Caki2 (cell line): Measurements from ENCODE around the gene MYO1A. TPM values are rescaled to one million over a fixed set of nuclear protein-coding genes. Genes with fewer than 3 reads are reported as not detected.

ENCODE experiments used
- DNase-seq: peaks from one replicate; pipeline ENCODE4 v3.0.0-alpha.2; 2015; ENCODE audit warnings: low read depth
- in situ Hi-C: cut with HindIII; loops from 2 replicates; pipeline ENCODE4 v1.10.0; 2016; ENCODE audit warnings: low sequenced_read_pairs, low pct_unique_long_range_greater_than_20kb, mixed read lengths
- total RNA-seq: library from RNA; depleted of rRNA; stranded (reverse); fragments of >200 nt; shearing (Covaris generic); gene quantifications from 2 replicates; pipeline ENCODE4 v1.2.3, GENCODE V29; 2014; ENCODE audit warnings: low replicate concordance; rRNA removed

Gene MYO1A
- total RNA-seq: not detected in 2 replicates

DNA sequence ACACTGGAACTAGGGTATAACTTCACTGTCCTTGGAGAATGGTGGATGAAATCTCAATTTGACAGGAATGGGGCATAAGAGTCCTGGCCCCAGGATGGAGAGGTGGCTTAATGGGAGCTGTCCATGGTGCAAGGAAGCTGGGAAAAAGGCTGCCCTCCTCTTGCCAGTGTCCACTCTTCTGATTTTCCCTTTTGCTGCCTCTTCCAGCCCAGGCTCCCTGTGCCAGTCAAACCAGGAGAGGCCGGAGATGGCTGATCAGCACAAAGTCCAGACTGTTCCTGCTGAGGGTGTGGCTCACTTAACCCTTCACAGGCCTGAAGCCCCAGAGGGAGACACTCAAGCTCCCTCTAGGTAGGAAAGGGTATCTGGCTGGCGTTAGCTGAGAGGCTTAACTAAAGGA lies at the start of gene MYO1A:
Gene MYO1A, minus strand, starts transcription at position 240 of the 400 bp plus-strand sequence. CDS start 1,806 bp downstream, outside the sequence.
- DNase-seq: peak; percentile 27
- in situ Hi-C loops: no loop called here

DNA sequence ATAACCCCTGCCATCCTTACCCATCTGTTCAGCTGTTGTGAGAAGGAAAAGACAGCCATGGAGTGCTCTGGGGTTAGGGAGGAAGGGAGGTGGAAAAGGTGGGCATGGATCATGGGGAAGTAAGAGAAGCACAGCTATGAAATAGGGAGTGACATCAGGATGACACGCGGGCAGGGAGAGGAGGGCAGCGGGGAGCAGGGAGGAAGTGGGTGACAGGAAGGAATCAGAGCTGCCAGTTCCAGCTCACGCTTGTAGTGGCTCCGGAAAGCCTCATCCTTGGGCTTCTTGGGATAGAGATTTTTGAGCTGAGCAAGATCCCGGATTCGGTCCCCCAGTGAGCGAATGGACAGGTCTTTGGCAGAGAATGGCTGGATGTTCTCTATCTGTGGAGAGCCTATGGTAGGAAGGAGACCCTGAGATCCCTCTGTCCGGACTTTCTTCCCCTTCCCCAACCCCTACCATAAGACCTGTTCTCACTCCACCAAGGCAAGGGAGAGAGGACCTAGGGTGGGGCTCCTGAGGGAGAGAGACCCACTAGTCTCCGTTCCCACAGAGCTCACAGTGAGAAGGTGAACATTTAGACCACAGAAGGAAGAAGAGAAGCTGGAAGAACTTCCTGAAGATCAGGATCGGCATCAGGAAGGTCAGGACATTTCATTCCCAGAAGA lies 49.3 kb upstream of the MYO1A start:
- DNase-seq: no peak
- in situ Hi-C loops: no loop called here

DNA sequence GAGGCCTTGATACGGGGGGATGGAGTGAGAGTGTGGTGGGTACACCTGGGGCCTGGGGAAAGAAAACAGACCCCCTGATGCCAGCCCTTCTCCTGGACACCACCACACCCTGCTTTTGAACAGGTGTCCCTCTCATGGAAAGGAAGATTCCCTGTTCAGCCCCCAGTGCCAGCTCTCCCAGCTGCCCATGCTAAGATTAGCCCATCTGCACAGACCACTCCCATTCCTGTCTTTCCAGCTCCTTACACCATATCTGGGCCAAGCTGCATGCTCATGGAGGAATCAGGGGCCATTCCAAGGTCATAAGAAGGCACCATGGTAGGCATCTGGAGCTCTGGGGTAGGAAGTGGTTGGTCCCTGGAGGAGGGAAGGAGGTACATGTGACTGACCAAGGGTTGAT lies 48.6 kb upstream of the MYO1A start:
- no peak for DNase-seq
- in situ Hi-C loops: no loop called here

DNA sequence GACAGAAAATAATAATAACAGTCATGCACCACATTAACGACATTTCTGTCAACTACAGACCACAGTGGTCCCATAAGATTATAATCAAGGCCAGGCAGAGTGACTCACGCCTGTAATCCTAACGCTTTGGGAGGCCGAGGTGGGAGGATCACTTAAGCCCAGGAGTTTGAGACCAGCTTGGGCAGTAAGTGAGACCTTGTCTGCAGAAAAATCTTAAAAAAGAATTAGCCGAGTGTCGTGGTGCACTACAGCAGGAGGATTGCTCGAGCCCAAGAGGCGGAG lies 47.6 kb upstream of the MYO1A start:
- DNase-seq: no peak
- in situ Hi-C loops: no loop called here

DNA sequence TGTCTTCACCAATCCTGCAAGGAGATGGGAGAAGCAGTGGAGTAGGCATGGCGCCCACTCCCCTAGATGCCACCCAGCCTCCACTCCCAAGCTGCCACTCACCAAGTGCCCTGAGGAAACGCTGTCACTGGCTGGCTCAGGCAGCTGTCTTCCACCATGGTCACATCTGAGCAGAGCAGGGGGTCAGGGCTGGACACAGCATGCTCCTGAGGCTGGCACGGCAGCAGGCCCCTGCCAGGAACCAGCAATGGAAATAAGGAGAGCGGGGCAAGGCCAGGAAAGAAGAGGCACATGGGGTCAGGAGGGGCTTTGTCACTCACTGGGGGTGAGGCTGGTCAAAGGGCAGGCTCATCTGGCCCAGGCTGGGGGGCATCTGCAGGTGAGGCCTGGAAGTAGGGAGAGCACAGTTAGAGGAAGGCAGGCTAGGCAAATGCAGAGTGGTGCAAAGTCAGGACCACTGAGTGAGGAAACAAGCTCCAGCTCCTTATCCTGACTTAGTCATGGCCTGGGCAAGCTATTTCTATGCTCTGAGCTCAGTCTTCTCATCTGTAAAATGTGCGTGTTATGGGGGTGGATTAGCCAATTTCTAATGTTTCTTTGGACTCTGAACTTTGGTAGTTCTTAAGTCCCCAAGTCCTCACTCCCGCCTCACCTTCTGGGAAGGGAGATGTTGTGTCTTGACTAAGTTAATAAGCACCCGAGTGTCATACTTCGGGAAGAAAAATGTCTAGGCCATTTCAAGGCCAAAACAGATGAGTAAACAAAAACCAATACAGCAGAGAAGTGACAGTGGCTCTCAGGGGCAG lies 47.0 kb upstream of the MYO1A start:
- DNase-seq: no peak
- in situ Hi-C loops: no loop called here

DNA sequence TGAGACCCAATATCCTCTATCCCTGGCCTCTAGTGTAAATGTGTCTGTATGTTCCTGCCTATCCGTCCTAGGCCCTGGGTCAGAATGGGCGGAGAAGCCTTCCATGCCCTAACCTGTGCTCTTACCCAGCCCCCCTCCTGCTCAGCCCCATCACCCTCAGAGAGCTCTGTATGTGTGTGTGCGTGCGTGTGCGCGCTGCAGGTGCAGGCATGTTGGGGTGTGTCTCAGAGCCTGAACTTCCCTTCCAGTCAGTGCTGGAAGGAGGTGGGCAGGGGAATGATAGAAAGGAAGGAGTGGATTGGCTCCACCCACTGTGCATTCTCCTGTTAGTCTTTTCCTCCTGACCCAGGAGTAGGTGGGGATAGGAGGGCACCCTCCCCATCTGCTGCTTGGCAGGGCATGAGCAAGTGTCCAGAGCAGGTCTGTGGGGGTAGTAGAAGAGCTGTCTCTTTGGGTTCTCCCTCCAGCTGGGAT lies 46.2 kb upstream of the MYO1A start:
- DNase-seq: peak; percentile 81
- in situ Hi-C loops: no loop called here

DNA sequence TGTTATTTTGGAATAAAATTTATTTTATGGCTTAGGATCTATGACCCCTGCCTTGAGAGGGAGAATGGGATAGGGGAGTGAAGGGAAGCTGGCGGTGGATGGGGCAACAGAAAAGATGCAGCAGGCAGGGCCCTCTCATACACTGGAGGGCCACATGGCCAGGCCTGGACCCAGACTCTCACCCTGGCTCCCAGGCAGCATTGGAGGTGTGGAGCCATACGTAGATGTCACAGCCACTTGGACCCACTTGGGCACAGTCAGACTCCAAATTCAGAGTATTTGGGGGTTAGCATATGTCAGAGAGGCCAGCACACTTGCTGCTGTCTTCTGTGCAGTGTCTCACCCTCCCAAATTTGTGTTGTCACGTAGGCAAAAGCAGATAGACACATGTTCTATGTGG lies 45.5 kb upstream of the MYO1A start:
- in situ Hi-C loops: no loop called here

DNA sequence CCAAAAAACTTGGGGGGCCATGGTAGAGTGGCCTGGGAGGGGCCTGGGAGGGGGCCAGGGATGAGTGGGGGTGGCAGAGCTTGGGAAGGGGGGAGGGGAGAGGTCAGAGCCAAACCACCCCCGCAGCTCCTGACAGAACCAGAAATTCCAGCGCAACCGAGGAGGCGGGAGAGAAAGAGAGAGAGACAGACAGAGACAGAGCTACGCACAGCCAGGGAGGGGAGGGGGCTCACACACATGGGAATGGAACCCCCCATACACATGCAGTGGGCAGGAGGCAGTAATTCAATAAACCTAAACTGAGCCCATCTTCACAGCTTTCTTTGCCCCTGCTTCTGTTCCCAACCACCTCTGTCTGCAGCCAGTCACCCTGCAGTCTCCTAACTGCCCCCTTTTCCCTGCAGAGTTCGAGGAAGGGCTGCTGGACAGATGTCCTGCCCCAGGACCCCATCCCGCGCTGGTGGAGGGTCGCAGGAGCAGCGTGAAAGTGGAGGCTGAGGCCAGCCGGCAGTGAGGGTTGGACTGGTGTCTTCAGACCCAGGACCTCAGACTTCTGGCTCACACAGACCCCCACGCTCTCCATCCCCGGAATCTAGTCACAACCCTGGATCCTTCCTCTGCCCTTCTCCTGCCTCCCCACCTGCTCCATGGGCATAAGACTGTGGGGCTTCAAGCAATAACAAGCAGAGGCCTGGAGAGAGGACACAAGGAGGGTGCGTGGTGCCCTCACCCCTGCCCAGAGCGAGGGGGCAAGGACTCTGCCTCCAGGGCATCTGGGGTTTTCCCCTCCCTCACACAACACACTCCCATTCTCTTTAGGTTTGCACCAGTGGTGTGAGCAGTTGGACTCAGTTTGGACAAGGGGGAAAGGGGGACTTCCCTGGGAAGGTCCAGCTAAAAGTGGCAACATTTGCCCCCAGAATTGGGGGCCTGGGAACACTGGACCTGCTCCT lies 44.6 kb upstream of the MYO1A start:
- no peak for DNase-seq
- in situ Hi-C loops: no loop called here

More for the DNA sequence above, 45.5 kb upstream of the MYO1A start:
- DNase-seq: no peak

DNA sequence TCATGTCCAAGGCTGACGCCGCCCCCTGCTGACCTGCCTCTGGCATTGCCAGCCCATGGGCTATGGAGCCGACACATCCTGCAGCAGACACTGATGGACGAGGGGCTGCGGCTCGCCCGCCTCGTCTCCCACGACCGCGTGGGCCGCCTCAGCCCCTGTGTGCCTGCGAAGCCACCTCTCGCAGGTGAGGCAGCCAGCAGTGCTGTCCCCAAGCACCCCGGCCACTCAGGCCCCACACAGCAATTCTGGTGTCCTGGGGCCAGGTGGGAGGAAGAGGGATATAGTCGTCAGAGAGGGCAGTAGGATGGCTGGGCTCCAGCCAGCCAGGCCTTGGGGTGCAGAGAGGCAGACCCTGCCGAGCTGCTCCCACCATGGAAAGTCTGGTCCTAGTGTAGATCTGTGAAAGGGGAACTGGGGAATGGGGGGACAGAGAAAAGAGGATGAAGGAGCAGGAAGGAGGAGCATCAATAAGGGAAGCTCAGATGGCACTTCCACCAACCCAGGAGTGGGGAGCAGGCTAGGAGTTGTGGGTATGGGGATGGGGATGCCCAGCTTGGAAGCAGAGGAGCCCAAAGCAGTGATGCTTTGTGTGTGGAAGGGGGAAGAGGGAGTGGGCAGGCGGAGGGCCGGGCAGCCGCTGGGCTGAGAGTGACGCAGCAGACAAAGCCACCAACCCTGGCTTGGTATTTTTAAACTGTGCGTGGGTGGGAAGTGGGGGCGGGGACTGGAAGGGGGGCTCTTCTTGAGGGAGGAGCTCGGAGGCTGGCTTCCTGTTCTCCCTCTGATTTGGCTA lies 43.7 kb upstream of the MYO1A start:
- in situ Hi-C loops: no loop called here
- DNase-seq: no peak

DNA sequence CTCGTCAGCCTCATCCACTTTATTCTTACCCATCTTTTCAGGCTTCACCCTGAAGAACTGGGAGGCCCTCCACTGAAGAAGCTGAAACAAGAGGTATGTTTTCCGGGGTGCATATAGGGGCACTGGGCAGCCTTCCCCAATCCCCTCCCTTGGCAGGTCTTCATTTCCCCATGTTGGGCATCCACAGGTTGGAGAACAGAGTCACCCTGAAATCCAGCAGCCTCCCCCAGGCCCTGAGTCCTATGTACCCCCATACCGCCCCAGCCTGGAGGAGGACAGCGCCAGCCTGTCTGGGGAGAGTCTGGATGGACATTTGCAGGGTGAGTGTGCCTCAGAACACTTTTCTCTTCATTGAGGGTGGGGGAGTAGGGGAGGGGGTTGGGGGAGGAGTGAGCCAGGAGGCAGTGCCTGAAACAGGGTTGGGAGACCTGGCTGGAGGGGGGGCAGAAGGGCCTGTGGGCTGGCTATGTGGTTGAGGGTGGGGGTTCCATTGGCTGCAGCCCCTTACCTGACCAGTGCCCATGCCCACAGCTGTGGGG lies 43.0 kb upstream of the MYO1A start:
- in situ Hi-C loops: no loop called here
- DNase-seq: no peak

DNA sequence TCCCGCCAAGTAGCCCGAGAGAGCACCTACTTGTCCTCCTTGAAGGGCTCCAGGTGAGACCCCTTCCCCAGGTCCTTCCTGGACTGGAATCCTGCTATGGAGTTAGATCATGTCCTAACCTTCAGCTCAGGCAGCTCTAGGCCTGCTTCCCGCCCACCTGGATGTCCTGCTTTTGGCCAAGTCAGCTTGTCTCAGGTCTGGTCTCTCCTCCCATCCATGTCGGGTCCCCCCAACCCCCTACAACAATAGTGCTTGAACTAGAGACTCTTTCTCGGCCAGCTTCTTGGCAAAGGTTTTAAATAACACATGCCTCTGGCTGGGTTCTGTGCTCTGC lies 42.6 kb upstream of the MYO1A start:
- no peak for DNase-seq
- in situ Hi-C loops: no loop called here

DNA sequence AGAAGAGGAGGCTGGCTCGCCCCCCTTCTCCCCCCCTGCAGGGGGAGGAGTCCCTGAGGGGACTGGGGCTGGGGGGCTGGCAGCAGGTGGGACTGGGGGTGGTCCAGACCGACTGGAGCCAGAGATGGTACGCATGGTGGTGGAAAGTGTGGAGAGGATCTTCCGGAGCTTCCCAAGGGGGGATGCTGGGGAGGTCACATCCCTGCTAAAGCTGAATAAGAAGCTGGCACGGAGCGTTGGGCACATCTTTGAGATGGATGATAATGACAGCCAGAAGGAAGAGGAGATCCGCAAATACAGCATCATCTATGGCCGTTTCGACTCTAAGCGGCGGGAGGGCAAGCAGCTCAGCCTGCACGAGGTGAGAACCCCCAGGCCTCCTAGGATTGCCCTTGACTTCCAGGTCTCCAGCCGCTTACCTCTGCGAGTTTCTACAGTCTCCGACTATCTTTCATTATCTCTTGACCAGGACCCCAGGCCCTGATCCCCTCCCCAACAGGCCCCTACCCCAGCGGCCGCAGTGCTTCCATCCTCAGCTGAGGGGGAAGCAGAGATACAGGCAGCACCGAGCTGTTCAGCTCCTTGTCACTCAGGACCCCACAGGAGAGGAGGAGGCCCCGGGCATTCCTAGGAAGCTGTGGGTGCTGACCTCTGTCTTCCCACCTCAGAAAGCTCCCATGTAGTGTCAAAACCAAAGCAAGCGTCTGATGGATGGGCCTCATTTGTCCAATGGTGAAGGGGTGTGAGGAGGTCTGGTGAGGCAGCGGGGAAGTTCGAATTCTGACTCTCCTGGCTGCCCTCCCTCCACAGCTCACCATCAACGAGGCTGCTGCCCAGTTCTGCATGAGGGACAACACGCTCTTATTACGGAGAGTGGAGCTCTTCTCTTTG lies 42.0 kb upstream of the MYO1A start:
- in situ Hi-C loops: no loop called here
- DNase-seq: no peak

DNA sequence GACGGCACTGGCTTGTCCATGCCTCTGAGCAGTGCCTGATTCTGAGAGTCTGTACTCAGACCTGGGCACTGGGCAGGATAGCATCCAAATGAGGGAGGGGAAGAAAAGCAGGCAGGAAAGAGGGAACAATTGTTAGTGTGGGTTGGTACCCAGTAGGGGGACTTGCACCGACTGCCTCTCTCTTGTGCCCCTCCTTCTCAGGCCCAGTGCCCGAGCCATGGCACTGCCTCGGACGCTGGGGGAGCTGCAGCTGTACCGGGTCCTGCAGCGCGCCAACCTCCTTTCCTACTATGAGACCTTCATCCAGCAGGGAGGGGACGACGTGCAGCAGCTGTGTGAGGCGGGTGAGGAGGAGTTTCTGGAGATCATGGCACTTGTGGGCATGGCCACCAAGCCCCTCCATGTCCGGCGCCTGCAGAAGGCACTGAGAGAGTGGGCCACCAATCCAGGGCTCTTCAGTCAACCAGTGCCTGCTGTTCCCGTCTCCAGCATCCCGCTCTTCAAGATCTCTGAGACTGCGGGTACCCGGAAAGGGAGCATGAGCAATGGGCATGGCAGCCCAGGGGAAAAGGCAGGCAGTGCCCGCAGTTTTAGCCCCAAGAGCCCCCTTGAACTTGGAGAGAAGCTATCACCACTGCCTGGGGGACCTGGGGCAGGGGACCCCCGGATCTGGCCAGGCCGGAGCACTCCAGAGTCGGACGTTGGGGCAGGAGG lies 41.2 kb upstream of the MYO1A start:
- DNase-seq: no peak
- in situ Hi-C loops: no loop called here

DNA sequence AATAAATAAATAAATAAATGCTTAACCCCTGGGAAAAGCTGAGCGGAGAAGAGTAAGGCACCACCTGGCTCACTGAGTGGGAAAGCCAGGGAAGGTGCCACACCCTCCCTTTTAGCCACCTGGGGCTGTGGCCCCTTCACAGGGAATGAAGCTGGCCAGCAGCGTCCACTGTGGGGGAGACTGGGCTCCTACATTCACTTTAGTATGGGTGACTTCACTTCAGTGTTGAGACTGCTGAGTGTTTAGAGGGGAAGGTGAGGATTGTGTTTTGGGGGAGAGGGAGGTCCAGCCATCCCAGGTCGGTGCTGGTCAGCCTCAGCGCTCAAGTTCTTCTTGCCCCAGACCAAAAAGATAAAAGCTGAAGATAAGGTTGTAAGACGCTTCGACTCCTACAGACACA lies 40.6 kb upstream of the MYO1A start:
- in situ Hi-C loops: no loop called here
- DNase-seq: no peak

DNA sequence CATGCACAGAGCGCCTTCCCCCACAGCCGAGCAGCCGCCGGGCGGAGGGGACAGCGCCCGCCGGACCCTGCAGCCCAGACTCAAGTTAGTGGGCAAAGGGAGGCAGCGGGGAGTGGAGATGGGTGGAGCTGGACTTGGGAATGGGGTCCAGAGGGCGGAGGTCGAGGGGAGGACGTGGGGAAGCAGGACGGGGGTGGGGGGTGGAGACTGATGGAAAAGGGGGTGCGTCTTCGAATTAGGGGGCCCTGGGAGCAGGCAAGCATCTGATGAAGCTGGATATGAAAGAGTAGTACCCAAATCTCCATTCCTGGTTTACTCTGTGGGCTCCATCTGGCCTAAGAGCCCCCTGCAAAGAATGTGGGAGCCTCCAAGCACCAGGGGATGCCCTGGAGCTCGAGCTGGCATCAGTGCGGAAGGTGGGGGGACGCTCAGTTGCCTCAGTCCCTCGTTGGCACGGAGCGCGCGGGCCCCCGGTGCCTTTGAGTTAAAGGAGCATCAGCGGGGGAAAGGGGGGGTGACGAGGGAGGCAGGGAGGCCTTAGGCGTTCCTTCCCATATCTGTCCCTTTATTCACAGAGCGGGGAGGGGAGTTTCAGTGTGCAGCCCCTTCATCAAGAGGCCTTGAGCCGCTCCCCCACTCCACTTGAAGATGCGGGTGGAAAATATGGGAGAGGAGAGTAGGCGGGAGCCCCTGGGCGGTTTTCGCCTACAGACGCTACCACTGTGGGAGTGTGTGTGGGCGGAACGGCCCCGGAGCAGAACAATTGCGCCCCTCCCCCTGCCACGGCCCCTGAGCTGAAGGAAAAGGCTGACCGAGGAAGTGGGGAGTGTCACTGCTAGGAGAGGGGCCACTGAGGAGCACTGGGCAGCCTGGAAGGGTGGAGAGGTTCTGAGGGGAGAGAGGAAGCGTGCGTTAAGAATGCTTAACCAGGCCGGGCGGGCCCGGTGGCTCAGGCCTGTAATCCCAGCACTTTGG lies 39.6 kb upstream of the MYO1A start:
- in situ Hi-C loops: no loop called here
- peak; percentile 69 for DNase-seq
